GM12878 (cell line): ENCODE data around the gene ALAD. TPM values are rescaled to one million over a fixed set of nuclear protein-coding genes. Genes with fewer than 3 reads are reported as not detected.

Experiments
- CBX3 ChIP-seq: fragments of 200-600 bp; sonication (generic); IDR thresholded peaks from 2 replicates; pipeline ENCODE4 v1.6.1; 2016; ENCODE audit warnings: low read depth, borderline replicate concordance
- CHD2 ChIP-seq: IDR thresholded peaks from 2 replicates; pipeline ENCODE4 v1.6.1; 2011; ENCODE audit warnings: low read depth, low read length, improper control_type of control experiment, borderline replicate concordance
- DPF2 ChIP-seq: fragments of 450-650 bp; IDR thresholded peaks from 2 replicates; pipeline ENCODE4 v1.6.1; 2017; ENCODE audit warnings: mild to moderate bottlenecking
- EP300 ChIP-seq, 2 experiments: fragments of 150-350 bp in 1 of 2; IDR thresholded peaks; 2 replicates each; pipeline ENCODE4 v1.6.1; 2011 to 2012; ENCODE audit warnings: low read depth in 2 of 2, low read length in 2 of 2, borderline replicate concordance in 1 of 2, improper control_type of control experiment in 1 of 2, inconsistent platforms in 1 of 2; ENCODE audit not compliant: control insufficient read depth in 1 of 2
- MLLT1 ChIP-seq: fragments of 450-650 bp; IDR thresholded peaks from 2 replicates; pipeline ENCODE4 v1.6.1; 2016; ENCODE audit warnings: mild to moderate bottlenecking
- NRF1 ChIP-seq: conservative IDR thresholded peaks from 2 replicates; pipeline ENCODE4 v1.6.1; 2011; ENCODE audit warnings: mild to moderate bottlenecking, low read depth, low read length, improper control_type of control experiment
- PKNOX1 ChIP-seq: fragments of 450-650 bp; IDR thresholded peaks from 2 replicates; pipeline ENCODE4 v1.6.1; 2016; ENCODE audit warnings: mild to moderate bottlenecking
- POU2F2 ChIP-seq: IDR thresholded peaks from 3 replicates; pipeline ENCODE4 v1.6.1; 2011; ENCODE audit warnings: low read depth, mild to moderate bottlenecking, low read length, borderline replicate concordance
- RBBP5 ChIP-seq: fragments of 200-600 bp; sonication (generic); conservative IDR thresholded peaks from 2 replicates; pipeline ENCODE4 v1.6.1; 2016
- SIX5 ChIP-seq: IDR thresholded peaks from 2 replicates; pipeline ENCODE4 v1.6.1; 2011; ENCODE audit warnings: mild to moderate bottlenecking, low read depth, low read length, moderate library complexity; ENCODE audit not compliant: severe bottlenecking
- SKIL ChIP-seq: fragments of 450-650 bp; IDR thresholded peaks from 2 replicates; pipeline ENCODE4 v1.6.1; 2017; ENCODE audit warnings: mild to moderate bottlenecking, low read depth, inconsistent platforms; ENCODE audit not compliant: poor library complexity, severe bottlenecking
- SMAD5 ChIP-seq: IDR thresholded peaks from 2 replicates; pipeline ENCODE4 v1.6.1; 2016; ENCODE audit warnings: antibody characterized with exemption, low read depth
- SMC3 ChIP-seq: IDR thresholded peaks from 2 replicates; pipeline ENCODE4 v1.6.1; 2011; ENCODE audit warnings: low read length, improper control_type of control experiment, borderline replicate concordance
- SUPT20H ChIP-seq: IDR thresholded peaks from 2 replicates; pipeline ENCODE4 v1.6.1; 2011; ENCODE audit warnings: low read depth, mild to moderate bottlenecking, low read length, moderate library complexity, borderline replicate concordance; ENCODE audit not compliant: control insufficient read depth
- TCF12 ChIP-seq: IDR thresholded peaks from 2 replicates; pipeline ENCODE4 v1.6.1; 2011; ENCODE audit warnings: low read depth, mild to moderate bottlenecking, low read length
- TCF3 ChIP-seq: IDR thresholded peaks from 2 replicates; pipeline ENCODE4 v1.6.1; 2012; ENCODE audit warnings: low read depth, mild to moderate bottlenecking, low read length, borderline replicate concordance; ENCODE audit not compliant: insufficient read depth
- USF2 ChIP-seq: IDR thresholded peaks from 2 replicates; pipeline ENCODE4 v1.6.1; 2011; ENCODE audit warnings: low read depth, low read length, improper control_type of control experiment, borderline replicate concordance
- ZBTB4 ChIP-seq: fragments of 450-650 bp; formaldehyde crosslinking; IDR thresholded peaks from 2 replicates; pipeline ENCODE4 v1.4.0; 2022; ENCODE audit warnings: mild to moderate bottlenecking, moderate library complexity
- ZNF207 ChIP-seq: fragments of 450-650 bp; IDR thresholded peaks from 2 replicates; pipeline ENCODE4 v1.6.1; 2014; ENCODE audit warnings: antibody characterized with exemption, mild to moderate bottlenecking, borderline replicate concordance
- ZNF217 ChIP-seq: fragments of 450-650 bp; IDR thresholded peaks from 2 replicates; pipeline ENCODE4 v1.6.1; 2017; ENCODE audit warnings: antibody characterized with exemption, mild to moderate bottlenecking
- ZSCAN29 ChIP-seq: fragments of 450-650 bp; IDR thresholded peaks from 2 replicates; pipeline ENCODE4 v1.6.1; 2017; ENCODE audit warnings: mild to moderate bottlenecking, moderate library complexity
- polyA plus RNA-seq, 11 experiments: library from polyadenylated mRNA; depleted of rRNA in 4 of 11; unstranded in 6 of 11; stranded (reverse) in 5 of 11; fragments of >200 nt; fragmentation: Nextera tagmentation in 4 of 11; fragmentation: Illumina TruSeq in 1 of 11; extraction: Ambion mirVana in 4 of 11; extraction: Trizol in 1 of 11; gene quantifications; 1 replicate in 1 of 11; 2 replicates in 10 of 11; pipeline versions ENCODE4 v1.2.1 to v1.2.3, GENCODE V29; 2011 to 2016; ENCODE audit warnings: inconsistent platforms in 2 of 11, missing spikeins in 2 of 11, low read depth in 1 of 11
- total RNA-seq, 4 experiments: library from RNA; depleted of rRNA in 3 of 4; stranded (reverse); fragments of >200 nt in 3 of 4; fragmentation: Illumina TruSeq in 1 of 4; extraction: Trizol in 1 of 4; gene quantifications; 2 replicates each; pipeline versions ENCODE4 v1.2.1 to v1.2.3, GENCODE V29; 2013 to 2021

ALAD gene
- total and polyA plus RNA-seq, 10 of the 15 experiments (the other 5 are each of a cell fraction or from before 2014, with no cell fraction given): 2.4 to 21.6 (median 12.9) TPM

- TF ChIP-seq ZNF217: no peak
- no peak for TF ChIP-seq MLLT1
- 0 out of 2 replicates have a peak, but pooled peaks have one; percentile 47 for TF ChIP-seq DPF2
- peak; percentile 34; the same call in 1 of the 2 replicates for TF ChIP-seq NRF1
- no peak for TF ChIP-seq TCF12
- no peak for TF ChIP-seq ZSCAN29
- no peak for TF ChIP-seq ZBTB4
- no peak for TF ChIP-seq USF2
- TF ChIP-seq ZNF207: peak; percentile 49; the same call in 1 of the 2 replicates
- peak; percentile 84 for TF ChIP-seq SMC3
- no peak; the same call in 1 of the 2 replicates for TF ChIP-seq PKNOX1
- no peak for TF ChIP-seq EP300 (IDR thresholded peaks at IDR 0.05; ENCODE audit: borderline replicate concordance in 1 of 2, control insufficient read depth in 1 of 2, low read depth in 2 of 2, low read length in 2 of 2)
- no peak for TF ChIP-seq CBX3
- TF ChIP-seq SUPT20H: no peak
- TF ChIP-seq CHD2: peak; percentile 63; the same call in 1 of the 2 replicates
- no peak for TF ChIP-seq SMAD5
- 0 out of 3 replicates have a peak, but pooled peaks have one; percentile 12 for TF ChIP-seq POU2F2
- no peak for TF ChIP-seq RBBP5
- TF ChIP-seq SIX5: no peak
- TF ChIP-seq SKIL: no peak
- no peak for TF ChIP-seq TCF3
Observed at GRCh38 chr9:113401027-113401792, at the start of gene ALAD (continued).
